ENCODE results near the gene UBTF.

GRCh38 chr17:44187131-44187899 lies 32.2 kb downstream of the UBTF start:
- TF ChIP-seq ZNF530 (tag by site-specific recombination; IDR thresholded peaks at IDR 0.05; ENCODE audit: low read depth) = no peak
- 0 out of 2 replicates have a peak, but pooled peaks have one; percentile 40 for TF ChIP-seq ZNF580 (tag by site-specific recombination; IDR thresholded peaks at IDR 0.05)
- TF ChIP-seq, protein P1, sequence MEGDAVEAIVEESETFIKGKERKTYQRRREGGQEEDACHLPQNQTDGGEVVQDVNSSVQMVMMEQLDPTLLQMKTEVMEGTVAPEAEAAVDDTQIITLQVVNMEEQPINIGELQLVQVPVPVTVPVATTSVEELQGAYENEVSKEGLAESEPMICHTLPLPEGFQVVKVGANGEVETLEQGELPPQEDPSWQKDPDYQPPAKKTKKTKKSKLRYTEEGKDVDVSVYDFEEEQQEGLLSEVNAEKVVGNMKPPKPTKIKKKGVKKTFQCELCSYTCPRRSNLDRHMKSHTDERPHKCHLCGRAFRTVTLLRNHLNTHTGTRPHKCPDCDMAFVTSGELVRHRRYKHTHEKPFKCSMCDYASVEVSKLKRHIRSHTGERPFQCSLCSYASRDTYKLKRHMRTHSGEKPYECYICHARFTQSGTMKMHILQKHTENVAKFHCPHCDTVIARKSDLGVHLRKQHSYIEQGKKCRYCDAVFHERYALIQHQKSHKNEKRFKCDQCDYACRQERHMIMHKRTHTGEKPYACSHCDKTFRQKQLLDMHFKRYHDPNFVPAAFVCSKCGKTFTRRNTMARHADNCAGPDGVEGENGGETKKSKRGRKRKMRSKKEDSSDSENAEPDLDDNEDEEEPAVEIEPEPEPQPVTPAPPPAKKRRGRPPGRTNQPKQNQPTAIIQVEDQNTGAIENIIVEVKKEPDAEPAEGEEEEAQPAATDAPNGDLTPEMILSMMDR (tag by site-specific recombination; IDR thresholded peaks at IDR 0.05) = no peak
- TF ChIP-seq, protein P2, sequence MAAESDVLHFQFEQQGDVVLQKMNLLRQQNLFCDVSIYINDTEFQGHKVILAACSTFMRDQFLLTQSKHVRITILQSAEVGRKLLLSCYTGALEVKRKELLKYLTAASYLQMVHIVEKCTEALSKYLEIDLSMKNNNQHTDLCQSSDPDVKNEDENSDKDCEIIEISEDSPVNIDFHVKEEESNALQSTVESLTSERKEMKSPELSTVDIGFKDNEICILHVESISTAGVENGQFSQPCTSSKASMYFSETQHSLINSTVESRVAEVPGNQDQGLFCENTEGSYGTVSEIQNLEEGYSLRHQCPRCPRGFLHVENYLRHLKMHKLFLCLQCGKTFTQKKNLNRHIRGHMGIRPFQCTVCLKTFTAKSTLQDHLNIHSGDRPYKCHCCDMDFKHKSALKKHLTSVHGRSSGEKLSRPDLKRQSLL (tag by site-specific recombination; IDR thresholded peaks at IDR 0.05) = no peak
- no peak for TF ChIP-seq ZNF121 (tag by site-specific recombination; IDR thresholded peaks at IDR 0.05)

All from HEK293 (cell line).